ENCODE results near the gene ZIC2.
"Not testable (repeated sequence)": the region's sequence is repeated elsewhere in the genome, so short reads cannot be mapped to it uniquely, and the experiment has no call there.

The ZIC2 gene

DNA sequence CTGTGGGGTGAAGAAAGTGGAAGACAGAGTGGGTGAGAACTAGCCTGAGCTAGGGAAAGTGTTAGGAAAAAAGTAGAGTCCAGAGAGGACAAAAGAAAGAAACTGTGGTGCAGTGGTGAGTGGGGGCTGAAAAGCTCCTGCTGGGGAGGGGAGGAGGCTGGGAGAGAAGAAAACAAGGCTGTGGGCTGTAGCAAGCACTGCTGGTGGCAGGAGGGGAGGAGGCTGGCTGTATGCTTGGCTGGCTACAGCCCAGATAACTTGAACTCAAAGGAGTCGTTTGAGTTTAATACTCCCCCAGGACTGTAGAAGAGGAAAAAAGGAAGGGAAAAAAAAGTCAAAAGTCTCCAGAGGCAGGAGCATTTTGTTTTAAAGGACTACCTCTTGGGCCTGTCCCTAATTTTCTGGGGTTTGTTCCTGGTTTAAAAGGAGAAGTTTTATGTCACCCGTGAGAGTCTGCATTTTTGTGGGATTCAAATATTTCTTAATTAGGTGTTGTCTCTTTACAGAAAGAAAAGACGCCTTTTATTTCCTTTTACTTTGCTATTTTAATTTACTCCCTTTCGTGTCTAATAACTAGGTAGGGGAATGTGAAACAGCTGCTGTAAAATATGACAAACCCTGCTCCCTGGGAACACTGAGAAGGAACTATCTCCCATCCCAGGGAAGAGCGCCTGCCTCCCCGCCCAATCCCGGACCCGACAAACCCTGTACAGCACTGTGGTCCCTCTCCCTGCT is 31.7 kb upstream of the ZIC2 start:
- no peak overlapping the region for H3K27ac ChIP-seq (ENCODE audit: low read depth, low read length)
- no peaks in the 10 kb centered on the region for H3K79me2 ChIP-seq (ENCODE audit: control insufficient read depth, insufficient read depth, low read length)
- H3K4me2 ChIP-seq (ENCODE audit: low read length) = no peak overlapping the region
- H2BK15ac ChIP-seq (replicated peaks; ENCODE audit: low read depth) = no peak overlapping the region
- WGBS (ENCODE audit: extremely low coverage, insufficient coverage, low lambda C conversion rate) = no CpG with 5 or more reads among the region's 8 CpGs
- H2AK5ac ChIP-seq (ENCODE audit: low read length) = no peak overlapping the region
- no peak for DNase-seq
- H3K23ac ChIP-seq (ENCODE audit: low read length) = no peak overlapping the region
- H3K36me3 ChIP-seq (ENCODE audit: control insufficient read depth, insufficient read depth, low read length) = no peaks in the 10 kb centered on the region
- H3K9ac ChIP-seq (ENCODE audit: low read length) = no peak overlapping the region
- peaks cover 2% of the 10 kb centered on the region for H3K4me1 ChIP-seq (ENCODE audit: control insufficient read depth, low read depth, low read length)
- no peaks in the 10 kb centered on the region for H3K79me1 ChIP-seq (ENCODE audit: low read length)
- no peak overlapping the region for H2BK120ac ChIP-seq (ENCODE audit: low read depth, low read length)
- H4K5ac ChIP-seq (ENCODE audit: low read length) = no peak overlapping the region
- no peak overlapping the region for H3K18ac ChIP-seq (ENCODE audit: low read length)
- no peaks in the 10 kb centered on the region for H3K27me3 ChIP-seq (ENCODE audit: insufficient read depth, low read length, poor library complexity)
- H4K8ac ChIP-seq (ENCODE audit: low read depth, low read length) = no peak overlapping the region
- no peak overlapping the region for H3K4ac ChIP-seq (ENCODE audit: low read depth, low read length)
- H2BK5ac ChIP-seq (ENCODE audit: low read length) = no peak overlapping the region
- no peak overlapping the region for H3K4me3 ChIP-seq (ENCODE audit: low read length)
- peak overlapping the region; percentile 62 for H3K56ac ChIP-seq (ENCODE audit: low read length)

DNA sequence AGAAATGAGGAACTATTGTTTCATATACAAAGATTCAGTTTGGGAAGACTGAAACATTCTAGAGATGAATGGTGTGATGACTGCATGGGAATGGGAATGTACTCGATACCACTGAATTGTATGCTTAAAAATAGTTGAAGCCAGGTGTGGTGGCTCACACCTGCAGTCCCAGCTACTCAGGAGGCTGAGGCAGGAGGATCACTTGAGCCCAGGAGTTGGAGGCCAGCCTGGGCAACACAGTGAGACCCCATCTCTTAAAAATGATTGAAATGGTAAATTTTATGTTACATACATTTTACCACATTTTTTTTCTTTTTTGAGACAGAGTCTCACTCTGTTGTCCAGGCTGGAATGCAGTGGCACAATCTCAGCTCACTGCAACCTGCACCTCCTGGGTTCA is 29.9 kb upstream of the ZIC2 start:
- H3K9ac ChIP-seq (ENCODE audit: low read length); H3K27ac ChIP-seq (ENCODE audit: low read depth, low read length); H3K4me3 ChIP-seq (ENCODE audit: low read length); DNase-seq; H2AK5ac ChIP-seq (ENCODE audit: low read length); H3K36me3 ChIP-seq (ENCODE audit: control insufficient read depth, insufficient read depth, low read length); H3K18ac ChIP-seq (ENCODE audit: low read length); H4K5ac ChIP-seq (ENCODE audit: low read length); H3K23ac ChIP-seq (ENCODE audit: low read length); H2BK5ac ChIP-seq (ENCODE audit: low read length); H2BK15ac ChIP-seq (replicated peaks; ENCODE audit: low read depth); H4K8ac ChIP-seq (ENCODE audit: low read depth, low read length); H3K79me2 ChIP-seq (ENCODE audit: control insufficient read depth, insufficient read depth, low read length); H3K56ac ChIP-seq (ENCODE audit: low read length); H3K4ac ChIP-seq (ENCODE audit: low read depth, low read length); H2BK120ac ChIP-seq (ENCODE audit: low read depth, low read length); H3K79me1 ChIP-seq (ENCODE audit: low read length); H3K4me1 ChIP-seq (ENCODE audit: control insufficient read depth, low read depth, low read length); H3K27me3 ChIP-seq (ENCODE audit: insufficient read depth, low read length, poor library complexity); H3K4me2 ChIP-seq (ENCODE audit: low read length): not testable (repeated sequence)
- no CpG with 5 or more reads among the region's 1 CpG for WGBS (ENCODE audit: extremely low coverage, insufficient coverage, low lambda C conversion rate)

DNA sequence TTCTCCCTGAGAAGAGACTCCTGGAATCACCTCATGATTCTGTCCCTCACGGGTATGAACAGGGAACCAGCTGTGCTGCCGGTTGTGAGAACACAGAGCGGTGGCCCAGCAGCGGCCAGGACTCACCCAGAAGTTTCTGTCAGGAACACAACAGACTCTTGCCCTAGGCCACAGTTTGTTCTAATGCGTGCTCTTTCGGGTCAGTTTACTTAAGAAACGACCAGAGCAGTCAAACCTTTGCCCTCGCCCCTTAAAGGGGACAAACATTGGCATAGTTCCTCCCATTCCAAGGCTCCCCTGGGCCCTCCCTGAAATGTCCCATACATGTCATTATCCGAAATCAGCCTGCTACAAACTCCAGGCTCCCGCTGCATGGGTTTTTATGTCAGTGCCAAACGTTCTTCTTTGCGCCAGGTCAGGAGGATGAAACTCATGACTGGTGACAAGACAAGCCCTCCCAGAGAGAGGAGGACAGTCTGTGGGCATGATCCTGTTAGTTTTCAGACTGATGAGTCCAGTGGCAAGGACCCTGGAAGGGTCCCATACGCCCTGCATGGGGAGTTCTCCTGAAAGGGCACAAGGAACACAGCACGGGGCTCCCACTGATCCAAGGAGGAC is 28.3 kb upstream of the ZIC2 start:
- H2BK15ac ChIP-seq (replicated peaks; ENCODE audit: low read depth) = no peak overlapping the region
- DNase-seq = no peak
- no peak overlapping the region for H3K9ac ChIP-seq (ENCODE audit: low read length)
- no peak overlapping the region for H4K8ac ChIP-seq (ENCODE audit: low read depth, low read length)
- H3K4me1 ChIP-seq (ENCODE audit: control insufficient read depth, low read depth, low read length) = peaks cover 5% of the 10 kb centered on the region
- no peak overlapping the region for H2AK5ac ChIP-seq (ENCODE audit: low read length)
- H4K5ac ChIP-seq (ENCODE audit: low read length) = no peak overlapping the region
- H3K4me3 ChIP-seq (ENCODE audit: low read length) = no peak overlapping the region
- no CpG with 5 or more reads among the region's 14 CpGs for WGBS (ENCODE audit: extremely low coverage, insufficient coverage, low lambda C conversion rate)
- no peaks in the 10 kb centered on the region for H3K79me1 ChIP-seq (ENCODE audit: low read length)
- H3K23ac ChIP-seq (ENCODE audit: low read length) = no peak overlapping the region
- H3K27me3 ChIP-seq (ENCODE audit: insufficient read depth, low read length, poor library complexity) = no peaks in the 10 kb centered on the region
- no peaks in the 10 kb centered on the region for H3K36me3 ChIP-seq (ENCODE audit: control insufficient read depth, insufficient read depth, low read length)
- no peak overlapping the region for H3K27ac ChIP-seq (ENCODE audit: low read depth, low read length)
- H2BK5ac ChIP-seq (ENCODE audit: low read length) = no peak overlapping the region
- no peak overlapping the region for H3K56ac ChIP-seq (ENCODE audit: low read length)
- H3K18ac ChIP-seq (ENCODE audit: low read length) = no peak overlapping the region
- no peak overlapping the region for H2BK120ac ChIP-seq (ENCODE audit: low read depth, low read length)
- H3K4ac ChIP-seq (ENCODE audit: low read depth, low read length) = no peak overlapping the region
- H3K79me2 ChIP-seq (ENCODE audit: control insufficient read depth, insufficient read depth, low read length) = no peaks in the 10 kb centered on the region
- H3K4me2 ChIP-seq (ENCODE audit: low read length) = no peak overlapping the region

- no peak overlapping the region for H3K27ac ChIP-seq (ENCODE audit: low read depth, low read length)
- no peak overlapping the region for H3K4ac ChIP-seq (ENCODE audit: low read depth, low read length)
- no peak for DNase-seq
- no CpG with 5 or more reads among the region's 21 CpGs for WGBS (ENCODE audit: extremely low coverage, insufficient coverage, low lambda C conversion rate)
- H2BK120ac ChIP-seq (ENCODE audit: low read depth, low read length) = no peak overlapping the region
- H3K36me3 ChIP-seq (ENCODE audit: control insufficient read depth, insufficient read depth, low read length) = no peaks in the 10 kb centered on the region
- peak overlapping the region; percentile 3 for H3K18ac ChIP-seq (ENCODE audit: low read length)
- H3K79me1 ChIP-seq (ENCODE audit: low read length) = no peaks in the 10 kb centered on the region
- no peak overlapping the region for H4K5ac ChIP-seq (ENCODE audit: low read length)
- peak overlapping the region; percentile 81 for H3K9ac ChIP-seq (ENCODE audit: low read length)
- H3K4me1 ChIP-seq (ENCODE audit: control insufficient read depth, low read depth, low read length) = peaks cover 4% of the 10 kb centered on the region
- H4K8ac ChIP-seq (ENCODE audit: low read depth, low read length) = no peak overlapping the region
- peak overlapping the region; percentile 98 for H3K56ac ChIP-seq (ENCODE audit: low read length)
- no peak overlapping the region for H3K4me3 ChIP-seq (ENCODE audit: low read length)
- H3K27me3 ChIP-seq (ENCODE audit: insufficient read depth, low read length, poor library complexity) = no peaks in the 10 kb centered on the region
- no peaks in the 10 kb centered on the region for H3K79me2 ChIP-seq (ENCODE audit: control insufficient read depth, insufficient read depth, low read length)
- H3K4me2 ChIP-seq (ENCODE audit: low read length) = peak overlapping the region; percentile 94
- peak overlapping the region; percentile 16 for H3K23ac ChIP-seq (ENCODE audit: low read length)
- no peak overlapping the region for H2BK5ac ChIP-seq (ENCODE audit: low read length)
- no peak overlapping the region for H2BK15ac ChIP-seq (replicated peaks; ENCODE audit: low read depth)
- H2AK5ac ChIP-seq (ENCODE audit: low read length) = no peak overlapping the region
Measured at GRCh38 chr13:99955107-99955746, 26.4 kb upstream of the ZIC2 start.

DNA sequence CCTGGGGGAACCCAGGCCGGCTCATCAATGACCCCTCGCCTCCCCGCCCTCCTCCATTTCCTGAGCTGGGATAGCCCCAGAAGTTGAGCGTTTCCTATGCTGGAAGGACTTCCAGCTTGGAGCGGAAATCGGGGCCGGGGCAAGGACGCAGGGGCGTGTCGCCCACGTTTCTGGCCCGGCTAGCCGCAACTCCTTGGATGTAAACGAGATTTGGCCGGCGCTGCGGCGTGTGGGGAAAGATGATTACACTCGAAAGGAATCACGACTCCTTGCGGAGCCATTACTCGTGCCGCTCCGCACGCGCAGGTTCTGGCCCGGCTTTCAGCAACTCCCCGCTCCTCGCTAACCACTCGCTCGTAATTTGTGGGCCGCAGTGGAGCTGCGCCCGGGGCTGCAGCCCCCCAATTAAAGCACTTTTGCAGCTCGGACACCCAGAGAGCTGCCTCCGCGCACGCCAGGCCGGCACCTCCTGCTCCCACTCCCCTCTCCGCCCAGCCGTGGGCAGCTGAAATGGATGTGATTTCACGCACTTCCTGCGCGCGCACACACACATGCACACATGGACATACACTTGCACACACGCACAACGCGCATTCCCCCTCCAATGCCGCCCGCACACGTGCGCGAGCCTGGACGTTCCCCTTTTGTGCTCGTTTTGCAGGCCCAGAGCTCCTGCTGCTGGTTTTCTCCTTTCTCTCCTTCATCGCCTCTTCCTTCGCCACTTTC is 25.7 kb upstream of the ZIC2 start:
- Histone ChIP-seq H2BK5ac (ENCODE audit: low read length) (no peak overlapping the region), H3K9ac (ENCODE audit: low read length) (peak overlapping the region; percentile 81), H3K4me2 (ENCODE audit: low read length) (peak overlapping the region; percentile 94), H3K79me2 (ENCODE audit: control insufficient read depth, insufficient read depth, low read length) (no peaks in the 10 kb centered on the region), H2AK5ac (ENCODE audit: low read length) (no peak overlapping the region), H3K56ac (ENCODE audit: low read length) (peak overlapping the region; percentile 98), H3K79me1 (ENCODE audit: low read length) (no peaks in the 10 kb centered on the region), H2BK15ac (replicated peaks; ENCODE audit: low read depth) (no peak overlapping the region), H3K27me3 (ENCODE audit: insufficient read depth, low read length, poor library complexity) (no peaks in the 10 kb centered on the region), H4K5ac (ENCODE audit: low read length) (no peak overlapping the region), H3K4ac (ENCODE audit: low read depth, low read length) (no peak overlapping the region), H3K18ac (ENCODE audit: low read length) (peak overlapping the region; percentile 3), H3K4me1 (ENCODE audit: control insufficient read depth, low read depth, low read length) (peaks cover 6% of the 10 kb centered on the region), H3K27ac (ENCODE audit: low read depth, low read length) (no peak overlapping the region), H3K23ac (ENCODE audit: low read length) (peak overlapping the region; percentile 98), H3K4me3 (ENCODE audit: low read length) (peak overlapping the region; percentile 2), H4K8ac (ENCODE audit: low read depth, low read length) (no peak overlapping the region), H3K36me3 (ENCODE audit: control insufficient read depth, insufficient read depth, low read length) (no peaks in the 10 kb centered on the region), H2BK120ac (ENCODE audit: low read depth, low read length) (no peak overlapping the region)
- peak; percentile 54 for DNase-seq
- no CpG with 5 or more reads among the region's 57 CpGs for WGBS (ENCODE audit: extremely low coverage, insufficient coverage, low lambda C conversion rate)
